Activated CD8-positive, alpha-beta T cell treated with anti-CD3 and anti-CD28 coated beads for 36 hours (primary cell): ENCODE results near the gene FFAR1. TPM values are rescaled to one million over a fixed set of nuclear protein-coding genes. Genes with fewer than 3 reads are reported as not detected.

ENCODE experiments used
- ATAC-seq: fragments of 200-7000 bp; cut with Tn5 transposase; one replicate; pipeline ENCODE4 v1.10.0; 2021; ENCODE audit warnings: mild to moderate bottlenecking, moderate library complexity
- CTCF ChIA-PET: fragments of 350-600 bp; sonication (Branson Sonifier 250); formaldehyde crosslinking; loops from one replicate; lab custom pipeline; 2021; ENCODE audit warnings: antibody characterized with exemption; lab: Charles Lee
- POLR2A ChIA-PET: fragments of 350-600 bp; sonication (Branson Sonifier 250); formaldehyde crosslinking; loops from one replicate; lab custom pipeline; 2021; ENCODE audit warnings: antibody characterized with exemption; lab: Charles Lee
- DNase-seq: peaks from one replicate; pipeline ENCODE4 v3.0.0-alpha.2; 2020
- H3K27ac Mint-ChIP-seq: one replicate; pipeline ENCODE4 v1.8.0; 2021; ENCODE audit warnings: mild to moderate bottlenecking, mixed read lengths
- H3K27me3 Mint-ChIP-seq: one replicate; pipeline ENCODE4 v1.8.0; 2021; ENCODE audit warnings: mixed read lengths
- H3K36me3 Mint-ChIP-seq: one replicate; pipeline ENCODE4 v1.8.0; 2021; ENCODE audit warnings: low read depth, mixed read lengths
- H3K4me1 Mint-ChIP-seq: one replicate; pipeline ENCODE4 v1.8.0; 2021; ENCODE audit warnings: low read depth, mixed read lengths
- H3K4me3 Mint-ChIP-seq: one replicate; pipeline ENCODE4 v1.8.0; 2021; ENCODE audit warnings: mild to moderate bottlenecking, moderate library complexity, mixed read lengths
- H3K9me3 Mint-ChIP-seq: one replicate; pipeline ENCODE4 v1.8.0; 2021; ENCODE audit warnings: mixed read lengths
- CTCF ChIP-seq: fragments of 200-600 bp; IDR thresholded peaks from one replicate; pipeline ENCODE4 v1.8.0; 2022; ENCODE audit warnings: antibody characterized with exemption, mild to moderate bottlenecking
- intact Hi-C: fragments of 100-400 bp; cut with micrococcal nuclease; formaldehyde crosslinking; loops from one replicate; pipeline ENCODE4 v1.10.0; 2022
- total RNA-seq, 2 experiments: library from RNA; stranded (reverse); gene quantifications; one replicate each; pipeline ENCODE4 v1.2.3, GENCODE V29; 2021

The FFAR1 gene
- total RNA-seq, 2 experiments from 2014 or later, result not detected

- Mint-ChIP-seq H3K36me3 (no peaks in the 10 kb centered on the region), H3K27ac (no peak overlapping the region), H3K4me1 (no peaks in the 10 kb centered on the region), H3K27me3 (peaks cover 1% of the 10 kb centered on the region), H3K4me3 (no peak overlapping the region), H3K9me3 (no peaks in the 10 kb centered on the region)
- DNase-seq (no peak), ATAC-seq (no peak)
- TF ChIP-seq CTCF, result no peak
- intact Hi-C loops, result no loop called here
- POLR2A ChIA-PET, result no interaction called here
- CTCF ChIA-PET, result no interaction called here
Observed at GRCh38 chr19:35301961-35302360, 45.7 kb upstream of the FFAR1 start.

GRCh38 chr19:35302446-35302845 lies 45.3 kb upstream of the FFAR1 start:
- Mint-ChIP-seq H3K4me1 (no peaks in the 10 kb centered on the region), H3K27ac (no peak overlapping the region), H3K27me3 (peaks cover 1% of the 10 kb centered on the region), H3K36me3 (no peaks in the 10 kb centered on the region), H3K9me3 (no peaks in the 10 kb centered on the region), H3K4me3 (no peak overlapping the region)
- POLR2A ChIA-PET, result no interaction called here
- no peak for TF ChIP-seq CTCF
- CTCF ChIA-PET, result no interaction called here
- ATAC-seq (no peak), DNase-seq (no peak)
- intact Hi-C loops, result no loop called here

- TF ChIP-seq CTCF, result no peak
- Mint-ChIP-seq H3K27ac (no peak overlapping the region), H3K27me3 (peaks cover 1% of the 10 kb centered on the region), H3K36me3 (no peaks in the 10 kb centered on the region), H3K4me3 (no peak overlapping the region), H3K4me1 (no peaks in the 10 kb centered on the region), H3K9me3 (no peaks in the 10 kb centered on the region)
- ATAC-seq (no peak), DNase-seq (no peak)
- CTCF ChIA-PET, result no interaction called here
- intact Hi-C loops, result no loop called here
- POLR2A ChIA-PET, result no interaction called here
Observed at GRCh38 chr19:35303357-35303915, 44.3 kb upstream of the FFAR1 start.

GRCh38 chr19:35304036-35304435 lies 43.7 kb upstream of the FFAR1 start:
- no peak for ATAC-seq

More at GRCh38 chr19:35304036-35304435, 43.7 kb upstream of the FFAR1 start:
- H3K4me1 Mint-ChIP-seq, result no peaks in the 10 kb centered on the region
- no peak for TF ChIP-seq CTCF
- DNase-seq, result no peak
- no peaks in the 10 kb centered on the region for H3K9me3 Mint-ChIP-seq
- ChIA-PET CTCF (no interaction called here), POLR2A (no interaction called here)
- H3K4me3 Mint-ChIP-seq, result no peak overlapping the region
- H3K27ac Mint-ChIP-seq, result no peak overlapping the region
- no peaks in the 10 kb centered on the region for H3K36me3 Mint-ChIP-seq
- intact Hi-C loops, result no loop called here
- peaks cover 1% of the 10 kb centered on the region for H3K27me3 Mint-ChIP-seq
